GM19023 (cell line): ENCODE data around the gene PTPN11.
"Not testable (repeated sequence)": the region's sequence is repeated elsewhere in the genome, so short reads cannot be mapped to it uniquely, and the experiment has no call there.

Experiments
- ATAC-seq: cut with Tn5 transposase; IDR thresholded peaks from one replicate; pipeline ENCODE4 v1.9.1; 2021; ENCODE audit warnings: mild to moderate bottlenecking, moderate library complexity; ENCODE audit not compliant: unreplicated experiment

The PTPN11 gene

DNA sequence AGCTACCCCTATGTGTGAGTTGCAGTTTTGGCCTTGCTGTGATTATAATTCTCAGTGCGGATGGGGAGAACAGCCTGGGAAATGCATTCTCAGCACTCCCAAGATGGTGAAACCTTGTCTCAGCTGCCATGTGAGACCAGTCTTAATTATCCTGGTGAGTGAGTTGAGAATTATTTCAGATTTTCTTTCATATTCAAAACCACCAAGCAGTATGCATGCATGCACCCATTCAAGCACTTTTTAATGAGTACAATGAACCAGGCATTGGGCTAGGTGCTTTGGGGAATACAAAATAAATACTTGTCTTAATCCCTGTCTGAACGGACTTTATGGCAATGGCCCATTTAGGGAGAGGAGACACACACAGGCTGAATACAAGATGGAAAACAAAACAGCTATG, 94.7 kb downstream of the PTPN11 start:
- no peak for ATAC-seq

- no peak for ATAC-seq
These were observed 95.7 kb downstream of the PTPN11 start for GRCh38 chr12:112514456-112514855.

DNA sequence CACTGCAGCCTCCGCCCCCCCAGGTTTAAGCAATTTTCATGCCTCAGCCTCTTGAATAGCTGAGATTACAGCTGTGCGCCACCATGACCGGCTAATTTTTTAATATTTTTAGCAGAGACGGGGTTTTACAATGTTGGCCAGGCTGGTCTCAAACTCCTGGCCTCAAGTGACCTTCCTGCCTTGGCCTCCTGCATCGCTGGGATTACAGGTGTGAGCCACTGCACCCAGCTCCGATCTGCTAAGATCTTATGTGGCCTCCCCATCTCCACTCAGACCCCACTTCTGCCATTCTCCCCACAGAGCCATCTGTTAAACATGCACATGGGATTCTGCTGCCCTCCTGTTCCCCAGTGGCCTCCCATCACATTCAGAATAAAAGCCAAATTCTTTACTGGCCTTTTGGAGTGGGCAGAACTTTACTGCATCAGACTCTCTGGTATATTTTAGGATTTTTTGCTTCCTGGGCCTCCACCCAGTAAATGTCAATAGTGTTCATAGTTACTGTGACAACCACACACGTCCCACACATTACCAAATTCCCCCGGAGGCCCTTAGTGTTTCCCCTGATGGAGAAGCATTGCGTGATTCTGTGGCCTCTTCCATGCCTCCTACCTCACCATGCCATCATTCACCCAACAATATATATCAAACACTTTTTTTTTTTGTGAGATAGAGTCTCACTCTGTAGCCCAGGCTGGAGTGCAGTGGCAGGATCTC, 96.3 kb downstream of the PTPN11 start:
- no peak for ATAC-seq

- ATAC-seq: no peak
These were observed 97.1 kb downstream of the PTPN11 start for GRCh38 chr12:112515868-112516267.

DNA sequence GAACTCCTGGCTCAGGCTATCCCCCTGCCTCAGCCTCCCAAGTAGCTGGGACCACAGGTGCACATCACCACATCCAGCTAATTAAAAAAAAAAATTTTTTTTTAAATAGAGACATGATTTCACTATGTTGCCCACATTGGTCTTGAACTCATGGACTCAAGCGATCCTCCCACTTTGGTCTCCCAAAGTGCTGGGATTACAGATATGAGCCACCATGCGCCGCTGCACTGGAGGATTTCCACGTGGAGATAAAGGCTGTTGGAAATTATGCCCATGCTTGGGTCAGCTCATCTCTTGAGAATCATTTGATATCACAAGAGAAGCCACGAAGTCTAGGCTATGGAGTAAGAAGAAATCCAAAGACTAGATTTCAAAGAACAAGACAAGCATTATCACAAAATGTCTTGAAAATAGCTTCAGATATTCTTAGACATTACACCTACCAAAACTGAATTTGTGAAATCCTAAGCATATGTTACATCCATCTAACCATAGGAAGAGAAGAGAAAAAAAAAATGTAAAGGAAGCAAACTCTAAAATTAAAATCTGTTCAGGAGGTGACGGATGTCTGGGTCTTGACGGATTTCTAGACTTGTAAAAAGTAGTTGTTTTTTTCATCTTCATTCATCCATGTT, 99.1 kb downstream of the PTPN11 start:
- no peak for ATAC-seq

DNA sequence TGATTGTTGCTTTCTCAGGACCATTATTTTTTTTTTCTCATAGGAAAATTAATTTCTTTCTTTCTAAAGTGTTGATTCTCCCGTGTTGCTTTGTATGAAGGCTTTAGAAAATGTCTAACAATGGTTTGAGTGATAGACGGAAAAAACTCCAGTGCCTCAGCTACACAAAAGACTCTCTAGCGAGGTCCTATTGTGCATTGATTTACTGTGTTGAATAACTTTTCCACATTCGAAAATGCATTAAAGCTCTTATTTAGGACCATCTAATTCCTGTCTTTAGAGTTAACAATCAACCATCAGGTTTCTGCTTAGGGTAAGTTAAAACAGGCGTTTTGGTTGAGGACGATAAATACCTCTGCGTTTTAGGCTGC, 99.6 kb downstream of the PTPN11 start:
- no peak for ATAC-seq

- ATAC-seq: not testable (repeated sequence)
These were observed 101.1 kb downstream of the PTPN11 start for GRCh38 chr12:112519841-112520340.

- ATAC-seq: no peak
These were observed 105.1 kb downstream of the PTPN11 start for GRCh38 chr12:112523856-112524255.

GRCh38 chr12:112524269-112524668, 105.5 kb downstream of the PTPN11 start:
- ATAC-seq: no peak

GRCh38 chr12:112524676-112525425, 106.1 kb downstream of the PTPN11 start:
- ATAC-seq: no peak

GRCh38 chr12:112525426-112525809, 106.7 kb downstream of the PTPN11 start:
- no peak for ATAC-seq

- ATAC-seq: no peak
These were observed 108.3 kb downstream of the PTPN11 start for GRCh38 chr12:112527082-112527481.

DNA sequence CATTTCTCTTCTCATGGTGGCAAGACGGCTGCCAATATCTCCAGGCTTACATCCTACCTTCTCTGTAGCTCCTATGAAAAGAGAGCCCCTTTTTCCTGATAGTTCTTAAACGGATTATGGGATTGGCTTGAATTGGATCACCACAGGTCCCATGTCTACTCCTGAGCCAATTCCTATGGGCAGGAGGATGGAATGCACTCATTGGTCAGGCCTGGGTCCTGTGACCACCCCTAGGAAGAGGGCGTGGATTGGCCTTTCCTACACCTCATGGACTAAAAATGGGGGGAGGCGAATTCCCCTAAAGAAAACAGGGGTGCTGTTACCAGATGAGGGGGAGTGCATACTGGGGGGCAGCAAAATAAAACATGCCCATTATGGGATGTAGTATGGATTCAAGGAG, 108.8 kb downstream of the PTPN11 start:
- ATAC-seq: no peak

DNA sequence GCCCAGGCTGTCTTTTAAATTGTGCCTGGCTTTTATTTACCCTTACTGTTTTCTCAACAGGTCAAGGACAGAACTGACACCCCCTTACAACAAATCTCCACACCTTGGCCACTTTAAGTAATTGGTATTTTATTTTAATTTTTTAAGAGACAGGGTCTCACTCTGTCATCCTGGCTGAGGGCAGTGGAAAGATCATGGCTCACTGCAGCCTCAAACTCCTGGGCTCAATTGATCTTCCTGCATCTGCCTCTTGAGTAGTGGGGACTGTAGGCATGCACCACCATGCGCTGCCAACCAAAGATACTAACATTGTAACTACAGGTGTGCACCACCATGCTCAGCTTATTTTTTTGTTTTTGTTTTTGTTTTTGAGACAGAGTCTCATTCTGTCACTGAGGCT, 109.8 kb downstream of the PTPN11 start:
- ATAC-seq: no peak

DNA sequence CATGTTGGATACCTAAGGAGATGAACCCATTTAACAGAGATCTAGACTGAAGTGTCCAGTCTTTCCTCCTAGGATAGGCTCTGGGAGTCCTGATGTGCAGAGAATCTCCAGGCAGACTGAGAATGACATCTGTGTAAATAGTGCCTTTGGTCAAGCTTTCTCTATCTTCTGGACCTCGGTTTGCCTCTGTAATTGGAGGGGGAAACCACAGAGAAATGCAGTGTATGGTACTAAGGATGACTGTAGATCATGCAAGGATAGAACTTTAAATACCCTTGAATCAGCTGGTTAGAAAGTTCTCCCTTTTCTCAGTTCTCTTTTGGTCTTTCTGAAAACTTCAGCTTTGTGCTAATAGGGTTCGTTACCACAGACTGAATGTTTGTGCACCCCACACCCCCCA, 112.2 kb downstream of the PTPN11 start:
- ATAC-seq: no peak

DNA sequence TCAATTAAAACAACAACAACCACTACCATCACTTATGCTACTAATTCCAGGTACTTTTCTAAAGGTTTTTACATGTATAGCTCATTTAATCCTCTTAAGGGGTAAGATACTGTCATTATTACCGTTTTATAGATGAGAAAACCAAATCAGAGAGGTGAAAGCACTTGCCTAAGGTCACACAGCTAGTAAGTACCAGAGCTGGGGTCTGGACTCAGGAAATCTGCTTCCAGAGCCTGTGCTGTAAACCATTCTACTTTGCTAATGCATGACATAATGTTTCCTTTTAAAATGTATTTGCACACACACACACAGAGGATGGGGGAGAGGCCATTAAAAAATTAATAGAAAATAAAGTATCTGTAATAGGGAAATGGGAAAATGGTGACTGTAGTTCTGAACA, 113.4 kb downstream of the PTPN11 start:
- no peak for ATAC-seq

GRCh38 chr12:112533528-112533927, 114.8 kb downstream of the PTPN11 start:
- ATAC-seq: no peak

GRCh38 chr12:112535017-112535416, 116.3 kb downstream of the PTPN11 start:
- ATAC-seq: no peak

- ATAC-seq: no peak
These were observed 117.1 kb downstream of the PTPN11 start for GRCh38 chr12:112535637-112536366.

DNA sequence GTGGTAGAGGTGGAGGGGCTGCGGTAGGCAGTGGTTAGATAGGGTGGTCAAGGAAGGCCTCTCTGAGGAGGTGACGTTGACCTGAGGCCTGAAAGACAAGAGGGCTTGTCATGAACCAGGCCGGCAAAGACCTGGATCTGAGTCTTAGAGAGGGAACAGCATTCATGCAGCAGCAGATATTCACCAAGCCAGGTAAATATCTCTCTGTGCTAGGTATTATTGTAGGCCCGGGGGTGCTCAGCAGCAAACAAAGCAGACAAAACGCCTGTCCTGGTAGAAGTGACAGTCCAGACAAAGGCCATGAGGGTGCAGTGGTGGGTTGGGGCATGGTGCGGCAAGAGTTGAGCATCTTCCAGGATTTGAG, 117.6 kb downstream of the PTPN11 start:
- no peak for ATAC-seq

DNA sequence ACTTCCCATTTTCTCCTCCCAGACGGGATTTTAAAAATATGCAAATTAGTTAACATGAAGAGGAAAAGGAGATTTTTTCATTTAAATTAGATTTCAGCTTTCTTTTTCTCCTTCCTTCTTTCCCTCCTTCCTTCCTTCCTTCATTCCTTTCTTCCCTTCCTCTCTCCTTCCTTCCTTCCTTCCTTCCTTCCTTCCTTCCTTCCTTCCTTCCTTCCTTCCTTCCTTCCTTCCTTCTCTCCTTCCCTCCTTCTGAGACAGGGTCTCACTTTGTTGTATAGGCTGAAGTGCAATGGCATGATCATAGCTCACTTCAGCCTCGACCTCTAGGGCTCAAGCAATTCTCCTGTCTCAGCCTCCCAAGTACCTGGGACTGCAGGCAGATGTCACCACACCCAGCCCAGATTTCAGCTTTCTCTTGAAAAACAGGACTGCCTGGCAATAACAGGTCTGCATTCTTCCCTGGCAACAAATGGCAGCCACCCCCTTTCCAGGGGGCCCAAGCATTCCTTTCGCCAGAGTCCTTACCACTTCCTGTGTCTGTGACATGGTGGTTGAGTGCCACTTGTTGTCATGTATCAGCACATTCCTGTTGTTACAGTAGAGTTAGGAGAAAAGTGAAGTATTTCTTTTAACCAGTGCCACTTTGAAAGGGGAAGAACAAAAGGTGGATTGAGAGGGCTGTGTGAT, 119.1 kb downstream of the PTPN11 start:
- no peak for ATAC-seq
